Measurements from ENCODE around the gene TXNRD2.

The TXNRD2 gene

DNA sequence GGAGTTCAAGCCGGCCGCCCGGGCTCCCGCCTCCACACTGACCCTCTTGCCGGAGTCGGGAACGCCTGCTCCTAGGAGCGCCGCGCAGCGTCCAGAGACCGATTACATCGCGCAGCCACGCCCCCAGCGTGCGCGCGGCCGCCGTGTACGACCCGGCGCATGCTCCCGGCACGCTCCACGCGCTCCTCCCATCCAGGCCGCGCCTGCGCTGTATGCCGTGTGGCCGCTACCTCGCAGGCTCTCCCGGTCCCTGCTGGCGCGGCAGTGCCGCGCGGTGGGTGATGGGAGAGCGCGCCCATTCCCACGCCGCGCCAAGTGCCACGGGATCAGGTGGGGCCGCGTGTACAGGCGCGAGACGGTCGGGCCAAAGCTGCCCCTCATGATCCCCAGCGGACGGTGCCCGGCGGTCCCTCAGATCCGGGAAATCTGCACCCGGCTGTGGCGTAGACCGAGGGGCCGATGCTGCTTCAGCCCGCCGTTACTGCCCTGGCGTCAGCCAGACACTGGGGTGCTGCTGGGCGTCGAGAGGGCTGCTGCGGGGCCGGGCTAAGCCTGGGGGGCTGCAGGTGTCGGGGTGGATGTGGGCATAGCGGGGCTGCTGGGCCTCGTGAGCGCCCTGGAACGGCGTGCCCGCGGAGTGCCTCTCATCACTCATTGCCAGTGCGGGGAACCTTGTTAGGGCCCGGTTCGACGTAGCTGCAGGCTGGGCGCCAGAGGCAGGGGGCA lies 86.7 kb downstream of the TXNRD2 start, which contains the start of the genes GNB1L and RTL10:
Gene GNB1L (minus strand): TSS at position 97 of the 726 bp plus-strand sequence. CDS start 33,519 bp downstream, outside the sequence.
Gene RTL10 (minus strand): TSS at position 97 of the 726 bp plus-strand sequence. CDS start 2,613 bp downstream, outside the sequence.
- peak; percentile 93 for DNase-seq

DNA sequence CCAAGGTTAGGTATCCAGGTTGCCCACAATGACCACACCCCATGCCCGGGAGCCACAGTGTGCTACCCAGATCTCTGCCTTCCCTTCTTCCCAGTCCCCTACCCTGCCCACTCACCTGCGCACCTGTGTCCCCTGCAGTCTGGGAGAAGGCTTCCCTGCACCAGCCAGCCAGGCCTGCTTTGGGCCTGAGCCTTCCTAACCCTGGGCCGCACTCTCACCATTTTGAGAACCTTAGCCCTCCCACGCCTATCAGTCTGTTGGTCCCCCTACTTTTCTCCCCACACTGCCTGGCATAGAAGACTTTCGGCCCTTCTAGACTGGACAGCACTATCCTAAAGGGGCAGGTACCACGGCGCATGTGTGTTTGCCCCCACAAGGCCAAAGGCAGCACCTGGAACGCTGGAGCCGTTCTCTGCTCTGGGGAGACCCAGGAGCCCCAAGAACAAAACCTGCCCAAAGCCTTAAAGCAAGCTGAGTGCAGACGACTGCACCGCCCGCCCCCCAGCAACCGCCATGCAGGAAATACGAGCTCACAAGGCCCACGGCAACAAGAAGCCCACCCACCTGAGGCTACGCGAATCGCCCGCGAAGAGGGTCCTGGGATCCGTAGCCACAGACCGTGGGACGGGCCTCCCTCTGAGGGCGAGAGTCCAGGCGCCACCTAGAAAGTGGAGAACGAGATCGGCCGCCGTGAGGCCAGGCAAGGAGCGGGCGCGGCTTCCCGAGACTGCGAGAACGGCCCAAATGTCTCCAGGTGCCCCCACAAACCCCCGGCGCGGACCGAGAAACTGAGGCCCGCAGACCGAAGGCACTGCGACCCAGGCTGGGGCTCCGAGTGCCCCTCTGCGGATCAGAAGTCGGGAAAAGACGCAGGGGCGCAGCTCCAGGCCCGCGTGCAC lies 87.5 kb downstream of the TXNRD2 start:
- DNase-seq = no peak

DNA sequence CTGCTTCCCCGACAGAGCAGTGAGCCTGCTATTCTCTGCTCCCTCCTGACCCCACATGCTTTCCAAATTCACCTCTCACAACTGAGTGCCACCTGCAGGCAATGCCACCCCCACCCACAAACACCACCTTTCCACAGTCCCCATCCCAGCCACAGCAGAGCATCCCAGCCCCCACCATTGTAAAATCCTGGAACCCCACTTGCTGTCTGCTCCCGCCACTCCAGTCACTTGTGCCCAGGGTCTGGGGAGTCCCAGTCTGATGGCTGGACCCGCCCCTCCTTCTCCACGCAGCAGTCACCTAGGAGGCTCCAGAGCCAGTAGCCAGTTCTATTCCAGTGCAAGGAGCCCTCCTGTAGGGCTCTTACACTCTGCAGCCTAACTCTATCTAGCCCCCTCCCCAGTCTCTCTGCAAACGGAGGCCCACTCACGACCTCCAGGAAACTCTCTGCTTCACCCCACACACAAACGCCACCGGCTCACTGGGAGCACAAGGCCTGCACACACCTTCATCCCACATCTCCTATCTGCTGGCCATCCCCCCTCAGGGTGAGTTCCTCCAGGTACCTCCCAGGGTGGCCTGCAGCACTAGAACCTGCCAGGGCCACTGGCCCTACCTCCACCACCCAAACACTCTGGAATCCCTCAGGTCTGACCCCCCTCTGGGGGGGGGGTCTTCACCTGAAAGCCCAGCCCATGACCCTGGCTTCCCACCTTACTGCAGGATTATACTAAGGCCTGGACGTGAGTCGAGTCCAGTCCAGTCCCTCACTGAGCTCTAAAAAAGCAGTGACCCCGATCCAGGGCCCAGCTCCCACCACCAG lies 88.3 kb downstream of the TXNRD2 start:
- no peak for DNase-seq

- no peak for DNase-seq
These were observed 89.3 kb downstream of the TXNRD2 start for GRCh38 chr22:19852177-19852781.

- DNase-seq = no peak
These were observed 90.1 kb downstream of the TXNRD2 start for GRCh38 chr22:19851291-19852176.

DNA sequence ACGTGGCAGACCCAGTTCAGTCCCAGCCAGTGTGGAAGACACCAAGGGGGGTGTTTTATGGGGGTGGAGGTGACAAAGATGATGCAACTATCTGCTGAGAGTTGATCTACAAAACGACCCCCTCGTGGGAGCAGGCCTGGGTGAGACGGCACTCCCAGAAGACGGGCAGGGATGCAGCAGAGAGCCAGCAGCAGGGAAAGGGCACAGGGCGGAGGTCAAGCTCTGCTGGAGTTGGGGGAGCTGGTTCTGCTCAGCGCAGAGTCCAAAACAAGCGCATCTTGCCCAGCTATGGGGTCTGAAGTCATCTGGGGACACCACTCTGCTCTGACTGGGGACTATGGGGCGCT lies 90.9 kb downstream of the TXNRD2 start:
- no peak for DNase-seq

DNA sequence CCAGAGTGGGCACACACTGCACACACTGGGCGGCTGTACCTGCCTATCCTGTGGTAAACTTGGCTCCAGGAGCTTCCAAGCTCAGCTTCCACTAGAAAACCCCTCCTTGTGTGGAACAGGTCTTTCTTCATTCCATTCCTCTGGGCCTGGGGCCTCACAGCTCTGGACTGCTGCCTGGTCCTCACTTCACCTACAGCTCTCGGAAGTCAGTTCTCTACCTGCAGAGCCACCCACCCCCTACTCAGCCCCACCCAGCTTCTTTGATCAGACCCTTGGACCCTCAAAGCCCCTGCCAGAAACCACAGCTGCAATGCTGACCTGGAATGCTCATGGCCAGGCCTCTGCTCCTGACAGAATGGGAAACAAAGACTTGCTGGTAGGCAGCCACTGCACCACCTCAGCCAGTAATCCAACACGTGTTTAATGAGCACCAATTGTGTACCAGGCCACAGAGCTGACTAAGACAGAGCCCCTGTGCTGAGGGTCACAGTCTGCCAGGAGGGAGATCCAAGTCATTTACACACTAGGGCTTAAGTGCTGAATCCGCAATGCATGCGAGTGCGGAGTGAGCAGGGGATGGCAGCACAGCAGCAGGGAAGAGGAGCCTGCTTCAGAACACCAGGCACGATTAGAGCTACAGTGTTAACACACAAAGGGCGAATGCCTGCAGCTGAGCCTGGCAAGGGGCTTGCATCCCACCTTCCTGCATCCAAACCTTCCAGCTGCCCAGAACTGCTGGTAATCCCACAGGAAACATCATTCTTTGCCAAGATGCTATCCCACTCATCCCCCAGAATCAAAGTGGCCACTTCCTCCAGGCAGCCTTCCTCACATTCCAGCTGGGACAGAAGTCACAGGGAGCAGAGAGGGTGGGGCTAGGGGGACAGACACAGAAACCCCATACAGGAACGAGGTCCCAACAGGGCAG lies 91.5 kb downstream of the TXNRD2 start:
- no peak for DNase-seq

DNA sequence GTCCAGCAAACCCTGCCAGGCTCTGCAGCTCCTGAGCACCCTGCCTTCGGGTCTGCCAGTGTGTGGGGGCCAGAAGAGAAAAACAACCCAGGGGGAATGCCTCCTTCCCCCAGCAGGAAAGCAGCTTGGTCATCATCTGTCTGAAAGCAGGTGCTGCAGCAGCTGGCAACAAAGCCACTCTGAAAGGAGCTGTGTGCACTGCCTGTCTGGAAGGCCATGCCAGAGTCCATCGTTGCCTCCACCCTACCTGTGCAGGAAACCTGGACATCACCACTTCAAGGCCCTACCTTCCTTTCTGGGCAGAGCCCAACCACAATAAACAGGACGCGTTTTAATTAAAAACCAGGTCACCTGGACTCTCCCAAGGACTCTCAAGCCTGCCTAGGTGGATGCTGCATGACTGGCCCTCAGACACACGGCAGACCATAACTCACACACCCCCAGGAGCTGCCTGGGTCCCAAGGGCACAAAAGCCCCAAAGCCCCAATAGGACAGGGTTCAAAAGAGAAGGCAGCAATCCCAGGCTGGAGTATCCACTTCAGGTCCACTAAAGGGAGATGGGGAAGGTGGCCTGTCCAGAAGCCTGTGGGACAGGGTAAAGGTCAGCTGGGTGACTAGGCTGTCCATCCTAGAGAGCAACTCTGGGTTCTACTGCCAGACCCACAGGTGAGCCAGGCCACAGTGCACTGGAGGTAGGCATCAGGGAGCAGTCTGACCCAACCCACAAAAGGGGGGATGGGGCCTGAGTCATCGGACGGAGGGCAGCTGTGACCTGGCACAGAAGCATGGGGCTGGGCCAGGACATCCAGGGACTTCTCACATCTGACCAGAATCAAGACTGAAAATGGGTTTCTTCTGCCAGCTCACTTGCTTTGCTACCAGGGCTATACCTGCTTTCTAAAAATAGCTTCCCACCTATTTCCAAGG lies 93.1 kb downstream of the TXNRD2 start:
- no peak for DNase-seq

DNA sequence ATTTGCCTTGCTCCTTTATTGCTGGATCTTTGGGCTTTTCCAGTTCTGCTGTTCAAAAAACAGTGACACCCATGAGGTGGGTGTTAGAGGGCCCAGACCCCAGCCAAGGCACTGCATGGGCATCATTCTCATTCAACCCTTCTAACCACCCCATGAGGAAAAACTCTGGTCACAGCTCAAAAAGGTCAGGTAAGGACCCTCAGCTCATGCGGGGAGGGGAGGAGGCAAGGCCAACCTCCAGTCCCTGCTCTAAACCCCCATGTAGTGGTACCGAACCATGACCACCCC lies 94.3 kb downstream of the TXNRD2 start:
- no peak for DNase-seq

DNA sequence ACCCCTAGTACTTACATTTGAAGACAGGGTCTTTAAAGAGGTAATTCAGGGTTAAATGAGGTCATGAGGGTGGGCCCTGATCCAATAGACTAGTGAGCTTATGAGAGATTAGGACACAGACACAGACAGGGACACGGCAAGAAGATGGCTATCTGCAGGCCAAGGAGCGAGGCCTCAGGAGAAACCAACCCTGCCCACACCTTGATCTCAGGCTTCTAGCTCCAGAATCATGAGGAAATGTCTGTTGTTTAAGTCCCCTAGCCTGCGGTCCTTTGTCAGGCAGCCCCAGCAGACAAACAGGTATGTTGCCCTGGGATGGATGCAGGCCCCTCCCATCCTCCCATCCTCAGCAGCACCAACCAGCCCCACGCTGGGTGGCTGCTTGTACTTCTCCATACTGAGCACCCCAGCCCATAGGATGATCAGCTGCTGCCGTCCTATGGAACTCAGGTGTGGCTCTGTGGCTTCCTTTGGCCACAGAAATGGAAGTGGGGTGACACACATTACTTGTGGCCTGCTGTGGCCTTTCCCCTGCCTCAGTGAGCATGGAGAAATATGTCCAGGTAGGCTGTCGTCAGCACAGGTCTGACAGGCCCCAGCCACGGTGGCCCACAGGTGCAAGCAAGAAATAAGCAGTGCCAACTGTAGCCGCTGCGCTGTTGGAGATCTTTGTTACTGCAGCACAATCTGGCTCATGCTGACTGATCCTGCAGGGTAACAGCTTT lies 94.8 kb downstream of the TXNRD2 start:
- no peak for DNase-seq

- no peak for DNase-seq
These were observed 96.4 kb downstream of the TXNRD2 start for GRCh38 chr22:19845054-19845722.

DNA sequence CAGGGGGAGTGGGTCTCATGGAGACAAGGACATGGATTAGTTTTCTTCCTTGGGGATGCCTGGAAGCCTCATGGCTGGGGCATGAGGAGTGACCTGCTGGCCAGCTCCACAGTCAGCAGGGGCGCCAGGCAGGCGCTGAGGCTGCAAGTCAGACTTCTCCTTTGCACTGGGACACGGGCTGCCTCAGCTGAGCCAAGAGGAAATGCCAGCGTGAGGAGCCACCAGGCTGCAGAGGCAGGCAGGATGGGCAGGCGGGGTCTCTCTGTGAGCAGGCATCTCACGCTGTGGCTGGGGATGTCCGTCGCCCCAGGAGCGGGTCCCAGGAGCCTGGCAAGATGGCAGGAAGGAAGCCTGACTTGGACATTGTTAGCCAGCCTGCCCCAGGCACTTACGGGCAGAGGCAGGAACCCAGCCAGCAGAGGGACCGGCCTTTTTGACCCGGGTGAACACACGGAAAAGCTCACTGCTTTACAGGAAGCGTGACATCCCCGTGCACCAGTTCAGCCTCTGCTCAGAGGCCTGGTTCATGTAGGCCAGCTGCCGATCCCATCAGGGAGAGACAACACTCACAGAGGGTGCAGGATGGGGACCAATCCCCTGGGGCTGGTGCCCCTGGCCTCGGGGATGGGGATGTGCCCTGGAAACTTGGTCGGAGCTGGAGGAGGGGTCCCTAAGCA lies 97.1 kb downstream of the TXNRD2 start:
- DNase-seq = no peak

GRCh38 chr22:19843857-19844376 lies 97.7 kb downstream of the TXNRD2 start:
- no peak for DNase-seq

DNA sequence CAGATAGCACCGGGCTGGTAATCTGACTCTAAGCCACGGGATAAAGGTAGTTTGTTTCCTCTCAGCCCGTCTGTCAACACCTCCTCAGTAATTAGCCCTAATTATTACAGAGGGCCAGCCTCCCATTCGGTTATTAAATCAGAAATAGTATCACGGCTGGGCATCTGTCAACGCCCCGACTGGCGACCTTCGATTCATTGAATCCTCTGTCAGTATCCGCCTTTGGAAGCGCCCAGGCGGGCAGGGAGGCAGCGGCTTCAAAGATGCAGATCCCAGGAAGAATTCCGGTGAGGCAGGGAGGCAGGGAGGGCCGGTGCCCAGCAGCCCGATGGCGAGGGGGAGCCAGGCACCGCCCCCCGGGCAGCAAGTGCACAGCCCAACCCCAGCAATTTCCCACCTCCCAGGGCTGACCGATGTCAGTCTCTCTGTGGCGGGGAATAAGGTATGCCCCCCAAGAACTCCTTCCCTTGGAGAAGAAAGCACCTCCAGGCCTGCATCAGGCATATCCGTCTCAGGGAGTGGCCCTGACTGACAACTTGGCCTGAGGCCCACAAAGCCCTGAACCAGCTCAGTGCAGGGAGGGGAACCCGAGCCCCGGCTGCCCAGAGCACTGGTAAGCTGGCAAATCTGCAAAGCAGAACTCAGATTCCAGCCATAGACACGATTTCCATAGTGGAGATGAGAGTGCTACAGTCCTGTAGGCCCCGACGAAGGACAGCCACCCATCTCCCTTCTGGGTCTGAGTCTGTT lies 98.3 kb downstream of the TXNRD2 start:
- DNase-seq = no peak

DNA sequence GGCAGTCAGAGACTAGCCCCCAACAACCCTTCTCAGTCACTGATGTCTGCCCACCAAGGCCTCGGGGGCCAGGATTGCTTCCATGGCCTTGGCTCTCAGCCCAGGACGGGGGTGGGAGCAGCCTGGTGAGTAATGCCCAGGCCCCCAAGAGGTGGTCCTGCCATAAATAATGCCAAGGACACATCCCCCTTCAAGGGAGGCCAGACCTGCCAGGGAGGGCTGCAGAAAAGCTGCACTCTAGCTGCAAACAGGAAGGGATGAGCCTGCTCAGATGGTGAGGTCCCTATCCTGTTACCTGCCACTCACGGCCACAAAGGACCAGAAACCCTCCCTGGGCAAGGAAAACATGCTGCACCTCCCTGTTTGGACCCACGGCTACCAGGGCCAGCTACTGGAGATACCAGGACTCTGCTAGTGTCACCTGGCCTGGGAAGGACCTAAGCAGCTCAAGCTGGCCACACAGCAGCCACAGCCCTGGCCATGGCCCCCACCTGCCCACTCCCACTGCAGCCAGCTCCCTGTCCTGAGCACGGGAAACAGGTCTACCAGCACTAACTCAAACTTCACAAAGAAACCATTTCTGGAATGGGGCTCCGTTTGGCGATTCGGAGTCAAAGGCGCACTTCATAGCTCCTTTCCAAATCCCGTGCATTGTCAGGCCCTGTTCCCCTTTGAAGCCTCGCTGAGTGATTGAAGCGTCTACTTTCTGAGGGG lies 99.1 kb downstream of the TXNRD2 start:
- DNase-seq = no peak

Measured in DMS153 (cell line).